Measurements from ENCODE around the gene TSSK6.

- TF ChIP-seq POLR2A (IDR thresholded peaks at IDR 0.05) (no peak), CTCF (IDR thresholded peaks at IDR 0.05) (no peak)
Measured at GRCh38 chr19:19501798-19502197, 13.6 kb downstream of the TSSK6 start.
